Stimulated activated CD4-positive, alpha-beta T cell treated with anti-CD3 and anti-CD28 coated beads, Interleukin-1b, Interleukin-23, amount 100 ng/mL, for 4 hours (primary cell): ENCODE results near the gene UBXN6.

ENCODE experiments used
- DNase-seq, 2 donors: peaks; one replicate each; pipeline ENCODE4 v3.0.0-alpha.2; 2020; ENCODE audit warnings: low read depth in 2 of 2

UBXN6 gene

DNA sequence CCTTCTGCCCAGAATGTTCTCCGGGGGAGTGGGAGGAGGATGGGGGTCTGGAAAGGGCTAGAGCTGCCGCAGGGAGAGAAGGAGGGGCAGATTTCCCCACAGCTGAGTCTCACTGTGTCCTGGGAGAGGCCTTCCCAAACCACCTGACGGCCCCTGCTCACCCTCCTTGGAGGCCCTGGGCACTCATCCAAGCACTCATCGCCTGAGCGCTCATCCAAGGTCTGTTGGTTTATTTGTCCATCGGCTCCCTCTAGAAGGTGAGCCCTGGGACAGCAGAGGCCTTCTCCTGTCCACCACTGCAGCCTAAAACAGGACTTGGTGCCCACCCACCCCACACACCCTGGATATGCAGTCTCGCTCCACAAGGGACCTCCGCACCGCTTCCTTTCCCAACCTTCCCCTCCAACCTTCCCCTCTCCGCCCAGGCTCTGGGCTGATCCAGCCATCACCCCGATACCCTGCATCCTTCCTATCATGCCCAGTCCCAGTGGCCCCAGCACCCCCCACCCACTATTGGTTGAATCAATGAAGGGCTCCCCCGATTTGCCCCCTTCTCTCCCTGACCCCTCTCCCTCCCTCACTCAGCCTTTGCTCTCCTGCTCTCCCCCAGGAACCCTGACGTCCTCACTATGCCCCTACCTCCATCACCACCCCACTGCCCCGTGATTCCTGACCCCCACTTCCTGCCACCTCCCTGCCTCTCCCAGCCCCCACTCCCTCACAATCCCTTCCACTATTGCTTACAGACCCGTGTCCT lies 1.7 kb downstream of the UBXN6 start:
- no peak for DNase-seq

DNA sequence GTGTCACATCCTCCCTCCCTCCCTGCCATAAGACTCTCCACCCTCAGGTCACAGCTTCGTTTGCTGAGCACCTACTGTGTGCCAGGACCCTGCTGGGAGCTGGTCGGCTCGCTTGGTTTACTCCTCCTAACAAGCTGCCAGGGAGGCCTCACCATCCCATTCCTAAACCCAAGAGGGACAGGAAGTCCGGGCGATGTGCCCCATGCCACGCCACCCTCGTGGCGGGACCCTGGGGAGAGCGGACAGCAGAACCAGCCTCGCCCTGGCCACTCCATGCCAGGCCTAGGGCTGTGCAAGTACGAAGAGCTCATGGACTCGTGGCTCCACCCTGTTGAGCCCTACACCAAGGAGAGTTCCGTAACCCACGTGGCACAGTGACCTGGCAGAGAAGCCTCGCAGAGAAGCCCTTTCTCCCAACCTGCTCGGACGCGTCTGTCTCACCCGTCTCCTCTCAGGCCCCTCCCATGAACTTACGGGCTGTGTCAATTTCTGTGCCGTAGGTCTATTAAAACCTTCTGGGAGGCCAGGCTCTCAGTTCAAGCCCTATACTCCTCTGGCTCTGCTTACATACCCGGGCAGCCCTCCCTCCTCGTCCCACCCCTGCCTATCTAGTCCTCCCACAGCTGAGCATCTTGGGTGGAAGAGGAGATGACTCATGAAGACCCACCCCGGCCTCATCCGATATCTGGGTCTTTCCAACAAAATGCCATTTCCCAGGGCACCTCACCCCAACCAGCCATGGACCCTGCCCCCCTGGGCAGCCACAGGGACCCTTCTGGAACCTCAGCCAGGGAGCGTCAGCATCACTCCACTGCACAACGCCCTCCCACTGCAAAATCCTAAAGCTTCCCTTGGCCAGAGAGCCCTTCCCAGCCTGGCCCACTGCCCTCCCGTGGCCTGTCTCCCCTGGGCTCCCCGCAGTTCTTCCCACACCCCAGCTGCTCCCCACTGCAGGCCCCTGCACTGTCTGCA lies 2.6 kb downstream of the UBXN6 start:
- DNase-seq = no peak

DNA sequence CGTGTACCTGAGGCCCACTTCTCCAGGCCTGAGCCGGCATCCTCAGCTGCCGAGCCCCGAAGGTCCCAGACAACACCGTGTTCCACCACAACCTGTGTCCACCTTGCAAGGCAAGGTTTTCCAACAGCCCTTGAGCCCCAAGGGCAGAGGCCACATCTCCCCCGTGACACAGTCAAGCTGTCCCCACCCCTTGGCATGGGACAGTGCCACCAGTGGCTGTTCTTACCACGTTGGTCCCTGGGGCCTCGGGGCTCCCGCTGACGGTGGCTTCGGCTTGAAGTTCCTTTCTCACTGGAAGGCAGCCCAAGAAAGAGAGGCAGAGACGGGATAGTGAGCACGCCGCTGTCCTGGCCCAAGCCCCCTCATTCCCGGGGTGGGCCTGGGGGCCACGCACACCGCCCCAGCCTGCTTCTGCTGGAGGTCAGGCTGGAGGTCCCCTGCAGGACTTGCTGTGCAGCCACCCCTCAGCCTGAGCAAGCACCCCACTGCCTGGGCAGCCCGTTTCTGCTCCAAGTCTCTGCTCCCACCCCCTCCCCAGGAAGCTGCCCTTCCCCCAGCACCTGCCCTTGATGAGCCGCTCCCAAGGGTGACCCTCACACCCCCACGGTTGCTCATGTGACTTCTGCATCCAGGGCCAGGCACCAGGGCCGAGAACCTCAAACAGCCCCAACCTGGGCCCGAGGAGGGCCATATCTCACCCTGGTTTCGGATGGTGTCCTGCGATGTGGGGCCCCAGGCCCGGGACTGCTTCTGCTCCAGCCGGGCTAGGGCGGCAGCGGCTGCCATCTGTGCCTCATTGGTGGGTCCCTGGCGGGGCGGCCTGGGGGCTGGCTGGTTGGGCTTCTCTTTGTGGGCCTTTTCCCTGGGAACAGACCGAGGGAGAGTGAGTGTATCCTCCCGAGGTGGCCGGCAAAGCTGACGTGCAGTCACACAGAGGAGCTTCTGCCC lies 4.1 kb downstream of the UBXN6 start:
- DNase-seq = no peak

DNA sequence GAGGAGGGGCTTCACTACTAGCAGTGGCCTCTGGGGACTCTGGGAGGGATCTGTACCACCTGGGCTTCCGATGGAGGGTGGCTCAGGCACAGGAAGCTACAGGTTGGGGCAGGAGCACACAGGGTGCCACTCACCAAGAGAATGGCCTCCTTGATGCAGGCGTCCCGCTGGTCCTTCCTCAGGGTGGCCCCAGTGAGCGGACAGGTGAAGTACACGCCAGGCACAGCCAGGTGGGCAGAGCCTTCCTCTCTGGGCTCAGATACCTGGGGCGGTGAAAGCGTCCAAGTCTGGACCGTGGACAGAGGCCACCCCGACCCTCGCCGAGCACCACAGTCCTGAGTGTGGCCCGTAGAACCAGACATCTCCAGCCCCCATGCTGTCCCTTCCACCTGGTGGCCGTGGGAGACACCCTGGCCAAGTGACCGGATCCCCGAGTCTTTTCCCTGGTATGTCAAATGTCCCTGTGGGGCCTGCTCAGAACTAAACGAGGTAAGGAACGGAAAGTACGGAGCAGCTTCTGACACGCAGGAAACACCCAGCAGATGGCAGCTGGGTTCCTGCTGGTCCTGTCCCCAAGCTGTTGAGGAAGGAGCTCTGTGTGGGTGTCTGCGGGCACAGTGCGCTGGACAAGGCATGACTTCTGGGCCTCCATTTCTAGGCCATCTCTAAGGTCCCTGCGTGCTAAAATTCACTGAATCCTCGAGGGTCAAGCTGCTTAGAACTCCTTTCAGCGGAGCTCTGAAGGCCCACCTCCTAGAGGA lies 5.2 kb downstream of the UBXN6 start:
- DNase-seq = no peak

DNA sequence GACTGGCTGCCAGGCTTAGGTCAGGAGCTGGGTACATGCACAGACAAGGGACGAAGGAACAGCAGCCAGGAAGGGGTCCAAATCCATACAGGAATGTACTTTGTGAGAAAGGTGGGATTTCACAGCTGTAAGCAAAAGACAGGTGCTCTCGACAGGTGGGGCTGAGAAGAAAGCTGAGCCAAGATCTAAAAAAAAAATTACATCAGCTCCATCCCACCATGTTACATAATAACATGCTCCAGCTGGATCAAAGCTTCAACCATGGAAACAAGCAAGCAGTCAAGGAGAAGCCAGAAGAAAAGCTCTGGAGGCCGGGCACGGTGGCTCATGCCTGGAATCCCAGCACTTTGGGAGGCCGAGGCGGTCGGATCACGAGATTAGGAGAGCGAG lies 8.0 kb downstream of the UBXN6 start:
- DNase-seq = no peak

DNA sequence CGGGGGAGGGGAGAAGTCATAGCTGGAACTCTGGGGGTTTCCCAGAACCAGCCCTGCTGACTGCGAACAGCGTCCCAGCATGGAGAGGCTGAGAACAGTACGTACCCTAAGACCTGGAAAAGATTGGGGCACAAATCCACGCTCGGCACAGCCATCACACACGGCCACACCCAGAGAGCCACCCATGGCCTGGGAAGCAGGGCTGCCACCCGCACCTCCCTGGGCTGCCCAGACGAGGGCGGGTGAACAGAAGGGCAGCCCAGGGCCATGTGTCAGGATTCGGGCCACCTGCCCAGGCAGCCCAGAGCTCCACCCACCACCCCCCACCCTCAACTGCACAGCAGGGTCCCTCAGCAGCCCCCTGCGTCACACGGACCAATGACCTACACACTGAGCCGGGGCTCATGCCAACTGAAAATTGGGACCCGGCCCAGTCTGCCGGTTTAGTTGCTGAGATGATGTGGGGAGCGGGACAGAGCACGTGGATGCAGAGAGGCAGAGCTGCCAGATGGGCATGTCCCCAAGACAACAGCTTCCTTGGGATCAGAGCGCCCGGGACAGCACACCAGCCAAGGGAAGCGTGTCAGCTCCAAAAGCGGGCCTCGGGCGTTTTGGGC lies 8.5 kb downstream of the UBXN6 start:
- no peak for DNase-seq

DNA sequence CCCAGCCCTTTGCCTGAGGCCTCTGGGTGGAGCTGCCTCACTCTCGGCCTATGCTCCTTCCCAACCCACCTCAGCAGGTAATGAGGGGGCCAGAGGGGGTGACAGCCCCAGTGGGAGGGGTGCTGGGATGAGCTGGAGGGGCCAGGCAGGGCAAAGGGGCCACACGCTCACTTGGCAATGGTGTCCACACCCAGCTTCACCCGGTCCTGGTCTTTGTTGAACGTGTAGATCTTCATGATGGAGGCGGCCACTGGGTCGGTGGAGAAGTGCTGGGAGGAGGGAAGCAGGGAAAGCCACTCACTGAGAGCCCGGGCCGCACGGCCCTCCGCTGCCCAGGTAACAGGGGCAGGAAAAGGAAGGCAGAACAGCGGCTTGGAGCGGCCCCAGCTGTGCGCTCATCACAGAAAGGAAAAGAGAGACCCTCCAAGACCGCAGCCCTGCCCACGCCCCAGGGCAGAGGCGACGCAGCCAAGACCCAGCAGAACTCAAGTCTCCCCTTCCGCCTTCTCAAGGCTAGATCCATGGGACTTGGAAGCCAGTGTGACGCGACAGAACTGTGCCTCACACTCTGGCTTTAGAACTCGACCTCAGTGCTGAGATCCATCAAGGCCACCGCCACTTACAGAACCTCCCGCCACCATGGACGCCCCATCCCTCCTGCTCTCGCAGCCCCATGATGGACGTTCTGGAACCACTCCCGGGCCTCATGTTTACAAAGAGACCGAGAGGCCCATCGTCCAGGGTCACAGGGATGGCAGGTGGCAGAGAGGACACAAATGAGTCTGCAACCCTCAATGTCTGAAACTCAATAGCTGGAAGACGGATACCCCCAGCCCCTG lies 9.2 kb downstream of the UBXN6 start:
- no peak for DNase-seq

DNA sequence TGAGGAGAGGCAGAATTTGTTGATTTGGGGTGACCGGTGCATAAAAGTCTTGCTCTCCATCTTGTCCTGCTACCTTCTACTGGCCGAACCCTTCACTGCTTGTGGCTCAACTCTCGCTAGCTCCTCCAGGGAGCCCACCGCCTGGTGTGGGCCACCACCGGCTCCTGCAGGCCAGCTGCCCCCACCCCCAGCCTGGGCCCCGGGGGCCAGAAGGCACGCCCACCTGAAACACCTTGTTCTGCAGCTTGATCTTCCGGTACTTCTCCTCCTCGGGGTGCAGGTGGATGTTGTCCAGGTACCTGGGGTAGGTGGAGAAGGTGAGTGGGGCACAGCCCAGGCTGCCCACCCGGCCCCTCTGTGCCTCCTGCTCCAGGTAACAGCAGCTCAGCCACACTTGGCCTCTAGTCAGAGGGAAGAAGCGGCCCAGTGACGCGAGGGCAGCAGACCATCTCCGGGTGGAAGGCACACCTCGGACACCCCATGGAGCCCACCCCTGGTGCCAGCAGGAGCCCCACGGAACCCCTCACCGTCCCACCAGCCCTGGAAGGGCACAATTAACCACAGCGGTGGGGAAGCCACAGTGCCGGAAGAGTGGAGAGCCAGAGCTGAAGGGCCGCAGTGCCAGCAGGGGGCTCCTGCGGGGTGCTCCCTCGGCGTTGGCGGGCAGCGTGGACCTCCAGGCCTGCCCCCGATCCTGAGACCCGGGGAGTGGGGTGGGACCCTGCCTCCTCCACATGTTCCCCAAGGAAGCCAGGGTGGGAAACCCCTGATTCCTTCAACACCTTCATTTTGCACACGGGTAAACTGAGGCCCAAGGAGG lies 10.1 kb downstream of the UBXN6 start:
- DNase-seq = no peak

DNA sequence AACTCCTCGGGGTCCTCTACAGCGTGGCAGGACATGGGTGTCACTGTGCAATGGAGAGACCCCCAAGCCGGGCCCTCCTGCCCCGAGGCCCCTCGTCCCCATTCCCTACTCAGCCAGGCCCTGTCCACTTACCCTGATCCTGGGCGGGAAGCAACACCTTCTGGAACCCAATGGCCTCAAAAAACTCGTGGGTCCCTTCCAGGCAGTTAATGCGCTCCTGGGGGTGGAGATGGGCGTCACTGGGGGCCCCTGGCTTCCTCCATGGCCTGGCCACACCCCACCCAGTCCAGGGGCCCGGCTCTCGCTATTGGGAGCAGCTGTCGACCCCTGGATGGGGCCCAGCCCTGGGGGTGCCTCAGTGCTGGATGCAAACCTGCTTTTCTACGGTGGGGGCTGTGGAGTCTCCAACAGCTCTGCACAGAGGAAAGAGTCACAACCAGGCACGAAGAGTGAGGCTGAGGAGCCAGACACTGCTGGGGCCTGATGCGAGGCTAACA lies 10.8 kb downstream of the UBXN6 start:
- DNase-seq = no peak

DNA sequence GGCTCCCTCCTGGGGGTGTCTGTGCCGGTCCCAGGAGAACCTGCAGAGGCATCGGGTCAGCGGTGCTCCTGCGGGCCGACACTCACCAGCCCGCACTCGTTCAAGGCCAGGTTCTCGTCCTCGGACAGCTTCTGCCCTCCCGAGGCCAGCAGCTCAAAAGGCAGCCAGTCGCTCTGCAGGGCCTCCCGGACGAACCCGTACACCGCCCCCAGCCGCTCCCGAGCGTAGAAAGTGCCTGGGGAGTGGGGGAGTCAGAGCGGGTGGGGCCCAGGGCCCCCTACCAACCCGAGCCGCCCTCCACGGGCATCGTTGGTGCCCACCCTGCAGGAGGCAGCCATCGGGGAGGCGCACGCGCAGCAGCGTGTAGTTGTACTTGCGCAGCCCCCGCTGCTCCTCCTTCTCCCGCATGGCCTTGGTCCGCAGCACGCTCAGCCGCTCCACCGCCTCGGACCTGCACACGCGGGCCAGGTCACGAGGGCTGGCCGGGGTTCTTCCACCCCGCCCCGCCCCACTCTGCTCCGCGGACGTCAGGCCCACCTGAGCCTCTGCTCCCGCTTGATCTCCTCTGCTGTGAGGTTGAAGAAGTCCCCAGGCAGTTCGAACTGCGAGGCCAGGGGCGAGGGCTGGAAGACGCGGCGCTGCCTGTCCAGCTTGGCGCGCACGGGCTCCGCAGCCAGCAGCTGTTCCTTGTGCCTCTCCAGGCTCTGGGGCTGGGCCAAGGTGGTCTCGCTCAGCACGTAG lies 11.5 kb downstream of the UBXN6 start:
- DNase-seq = no peak

DNA sequence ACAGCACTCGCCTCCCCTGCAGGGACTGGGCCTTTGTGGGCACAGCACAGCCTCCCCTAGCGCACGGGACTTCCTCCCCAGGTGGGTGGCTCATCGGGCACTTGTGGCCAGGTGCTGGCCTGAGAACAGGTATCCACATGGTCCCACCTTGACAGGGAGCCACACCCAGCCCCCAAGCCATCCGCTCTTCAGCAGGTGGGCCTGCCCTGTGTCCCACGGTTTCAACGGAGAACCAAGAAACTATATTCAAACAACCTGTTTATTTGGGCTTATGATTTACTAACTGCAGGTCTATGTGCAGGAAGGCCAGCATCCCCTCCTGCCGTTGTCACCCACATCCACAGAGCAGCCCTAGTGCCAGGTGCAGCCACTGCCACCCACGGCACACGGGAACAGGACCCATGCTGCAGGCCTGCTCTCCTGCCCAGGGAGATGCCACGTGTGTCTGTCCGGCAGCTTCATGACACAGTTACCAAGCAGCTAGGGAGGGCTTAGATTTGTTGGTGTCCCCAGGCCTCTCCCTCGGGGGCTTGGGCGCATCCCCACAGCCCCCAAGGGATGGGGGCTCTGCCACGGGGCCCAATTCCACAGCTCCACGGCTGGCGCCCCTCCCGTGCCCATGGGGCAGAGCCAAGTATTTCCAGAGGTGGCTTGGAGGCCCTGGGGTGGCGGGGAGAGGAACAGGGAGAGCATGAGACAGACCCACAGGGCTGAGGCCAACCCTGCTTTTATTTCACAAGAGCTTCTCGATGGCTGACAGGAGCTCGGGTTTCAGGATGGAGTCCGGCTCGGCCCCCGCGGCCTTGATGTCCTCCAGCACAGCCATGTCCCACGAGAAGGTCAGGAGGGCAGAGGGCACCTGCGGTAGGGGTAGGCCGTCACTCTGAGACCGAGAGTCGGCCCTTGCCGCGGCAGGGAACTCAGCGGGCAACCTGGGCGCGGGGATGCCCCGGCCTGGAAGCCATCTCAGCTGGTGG lies 12.5 kb downstream of the UBXN6 start:
- no peak for DNase-seq

DNA sequence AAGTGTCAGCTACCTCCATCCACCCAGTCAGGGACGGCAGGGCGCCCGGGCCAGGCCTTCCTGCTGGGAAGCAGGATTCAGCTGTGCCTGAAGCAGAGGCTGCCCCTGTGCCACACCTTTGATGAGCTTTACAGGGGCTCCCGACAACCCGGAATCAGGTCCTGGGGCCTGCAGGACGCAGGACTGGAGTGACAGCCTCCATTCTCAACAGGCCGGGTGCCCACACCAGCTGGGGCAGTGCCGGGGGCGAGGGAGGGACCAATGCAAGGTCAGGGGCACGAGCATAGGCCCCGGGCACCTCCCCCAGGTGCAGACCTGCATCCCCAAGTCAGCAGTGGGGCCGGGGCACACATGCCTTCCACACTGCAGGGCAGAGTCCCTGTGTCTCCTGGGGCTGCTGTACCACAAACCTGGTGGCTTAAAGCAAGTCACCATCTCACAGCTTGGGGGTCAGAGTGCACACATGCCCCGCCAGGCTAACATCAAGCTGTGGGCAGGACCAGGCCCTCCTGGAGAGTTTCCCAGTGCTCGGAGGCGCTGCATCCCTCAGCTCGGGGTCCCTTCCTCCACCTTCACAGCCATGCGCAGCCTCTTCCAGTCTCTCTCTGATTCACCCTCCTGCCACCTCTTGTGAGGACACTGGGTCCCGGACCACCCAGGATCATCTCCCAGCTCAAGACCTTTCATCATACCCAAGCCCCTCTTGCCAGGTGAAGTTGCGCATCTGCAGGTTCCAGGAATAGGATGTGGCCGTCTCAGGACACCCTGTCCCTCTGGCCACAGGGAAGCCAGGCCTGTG lies 13.4 kb downstream of the UBXN6 start:
- DNase-seq = no peak

DNA sequence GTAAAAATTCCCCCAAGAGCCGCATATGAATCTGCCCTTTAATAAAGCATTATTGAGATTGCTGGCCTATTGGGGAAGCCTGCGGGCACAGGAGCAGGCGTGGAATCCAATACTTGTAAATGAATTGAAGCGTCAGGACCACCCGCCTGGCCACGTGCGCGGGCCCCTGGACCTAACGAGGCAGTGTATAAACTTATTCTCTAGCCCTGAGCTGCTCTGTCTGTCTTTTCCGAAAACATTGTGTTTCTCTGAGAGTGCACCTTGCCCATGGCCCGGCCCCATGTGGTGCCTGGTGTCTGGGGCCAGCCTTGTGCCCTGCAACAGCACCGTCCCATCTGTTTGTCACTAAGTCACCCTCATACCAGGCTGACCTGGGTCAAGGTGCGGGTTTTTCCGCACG lies 14.4 kb downstream of the UBXN6 start:
- no peak for DNase-seq

DNA sequence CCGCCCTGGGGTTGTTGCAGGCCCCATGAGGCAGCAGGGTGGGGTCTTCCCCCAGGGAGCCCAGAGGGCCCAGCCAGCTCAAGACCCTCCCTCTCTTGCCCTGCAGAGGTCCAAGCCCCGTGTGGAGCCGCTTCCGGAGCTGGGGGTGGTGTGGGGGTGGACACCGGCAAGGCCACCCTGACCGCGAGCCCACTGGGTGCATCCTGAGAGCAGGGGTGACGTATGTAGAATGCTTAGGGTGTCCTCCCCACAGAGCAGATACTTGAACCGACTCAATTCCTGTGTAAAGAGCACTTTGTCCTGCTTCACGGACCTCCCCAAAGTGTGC lies 14.8 kb downstream of the UBXN6 start:
- no peak for DNase-seq

DNA sequence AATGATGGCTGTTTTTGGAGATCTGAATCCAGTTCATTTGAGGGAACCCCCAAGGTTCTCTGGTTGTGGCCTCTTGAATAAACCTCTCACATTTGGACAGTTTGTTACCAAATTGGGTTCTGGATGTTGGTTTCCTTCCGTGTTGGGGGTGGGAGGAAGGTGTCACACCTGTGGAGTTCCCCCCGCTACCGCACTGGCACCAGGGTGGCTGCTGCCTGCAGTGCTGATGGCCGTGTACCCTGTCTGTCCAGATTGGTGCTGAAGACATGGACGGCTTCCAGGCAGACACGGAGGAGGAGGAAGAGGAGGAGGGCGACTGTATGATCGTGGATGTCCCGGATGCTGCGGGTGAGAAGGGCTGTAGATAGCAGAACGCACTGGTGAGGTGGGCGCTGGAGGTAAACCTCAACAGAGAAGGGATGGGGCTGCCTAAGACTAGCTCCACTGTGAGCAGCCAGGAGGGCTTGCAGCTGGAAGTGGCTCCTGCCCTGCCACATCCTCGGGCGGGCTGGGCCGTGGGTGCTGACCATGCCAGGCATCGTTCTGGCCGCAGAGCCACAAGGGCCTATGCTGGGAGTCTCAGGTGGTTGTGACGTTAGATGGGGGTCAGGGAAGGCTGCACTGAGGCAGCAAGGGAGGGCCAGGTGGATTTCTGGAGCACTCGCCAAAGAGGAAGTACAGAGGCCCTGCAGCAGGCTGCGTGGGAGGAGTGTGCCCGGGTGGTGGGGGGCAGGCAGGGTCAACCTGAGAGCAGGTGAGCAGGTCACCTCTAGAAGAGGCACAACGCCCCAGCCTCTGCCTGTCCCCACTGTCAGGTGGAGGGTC lies 15.4 kb downstream of the UBXN6 start:
- no peak for DNase-seq
